GM21447 (cell line): Measurements from ENCODE around the gene CTXND1.
A peak's percentile ranks its signal among the peaks of the same experiment; 100 is the strongest.
"Not testable (repeated sequence)": the region's sequence is repeated elsewhere in the genome, so short reads cannot be mapped to it uniquely, and the experiment has no call there.

ENCODE experiments used
- ATAC-seq: cut with Tn5 transposase; IDR thresholded peaks from one replicate; pipeline ENCODE4 v1.9.1; 2021; ENCODE audit not compliant: unreplicated experiment

The CTXND1 gene

DNA sequence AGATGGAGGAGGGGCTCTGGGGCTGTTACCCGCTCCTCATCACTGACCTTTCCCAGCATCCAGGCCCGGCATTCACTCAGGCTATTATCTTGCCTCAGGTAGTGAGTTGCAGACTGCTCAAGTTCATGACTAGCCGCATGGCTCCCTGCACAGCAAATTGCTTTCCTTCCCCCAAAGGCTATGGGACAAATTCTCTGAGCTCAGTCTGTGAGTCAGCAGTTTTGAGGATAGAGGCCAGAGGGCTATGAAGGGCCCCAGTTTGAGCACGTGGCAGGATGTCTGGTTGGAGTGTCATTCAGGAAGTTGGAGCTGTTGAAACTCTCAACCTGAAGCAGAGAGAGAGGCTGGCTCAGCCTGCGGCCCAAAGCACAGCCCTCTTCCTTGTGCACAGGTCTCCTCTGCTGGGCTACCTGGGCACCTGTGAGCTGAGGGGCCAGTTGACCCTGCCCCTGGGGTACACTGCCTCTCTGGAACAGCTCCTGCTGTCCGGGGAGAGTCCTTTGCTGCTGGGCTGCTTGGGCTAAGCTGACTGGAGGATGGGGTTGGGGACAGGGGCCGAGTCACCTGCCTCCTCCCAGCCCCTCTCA lies 91.3 kb downstream of the CTXND1 start:
- peak; percentile 82 for ATAC-seq

DNA sequence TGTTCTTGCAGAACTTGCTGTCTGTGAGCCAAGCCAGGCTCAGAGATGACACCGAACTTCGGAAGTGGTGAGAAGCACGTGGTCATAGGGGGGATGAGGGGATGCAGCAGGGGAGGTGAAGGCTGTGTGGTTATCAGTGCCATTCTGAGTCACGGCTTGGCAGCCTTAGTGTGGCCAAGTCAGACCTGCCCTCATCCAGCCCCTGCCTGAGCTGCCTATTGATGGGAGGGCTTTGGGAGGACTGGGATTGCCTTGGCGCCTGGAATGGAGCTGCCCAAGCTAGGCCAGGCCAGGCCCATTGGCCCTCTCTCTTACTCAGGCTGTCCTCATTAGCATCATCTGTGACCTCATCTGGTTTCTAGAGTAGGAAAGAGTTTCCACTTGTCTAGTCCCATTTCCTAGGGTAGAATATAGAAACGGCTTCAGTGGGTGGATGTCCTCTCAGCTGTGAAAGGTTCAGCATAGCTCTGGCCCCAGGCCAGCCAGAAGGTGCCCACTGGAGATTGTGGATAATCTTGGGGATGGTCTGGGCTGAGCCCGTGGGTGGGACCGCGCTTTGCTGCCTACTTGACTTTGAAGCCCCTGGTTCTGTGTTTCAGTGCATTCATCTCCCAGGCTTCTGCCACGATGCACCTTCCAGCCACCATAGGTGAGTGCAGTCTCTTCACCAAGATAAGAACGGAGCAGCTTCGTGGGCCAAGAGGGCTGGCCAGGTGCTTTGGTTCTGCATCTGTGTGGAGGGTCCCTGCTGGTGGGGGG lies 92.0 kb downstream of the CTXND1 start:
- ATAC-seq: no peak

DNA sequence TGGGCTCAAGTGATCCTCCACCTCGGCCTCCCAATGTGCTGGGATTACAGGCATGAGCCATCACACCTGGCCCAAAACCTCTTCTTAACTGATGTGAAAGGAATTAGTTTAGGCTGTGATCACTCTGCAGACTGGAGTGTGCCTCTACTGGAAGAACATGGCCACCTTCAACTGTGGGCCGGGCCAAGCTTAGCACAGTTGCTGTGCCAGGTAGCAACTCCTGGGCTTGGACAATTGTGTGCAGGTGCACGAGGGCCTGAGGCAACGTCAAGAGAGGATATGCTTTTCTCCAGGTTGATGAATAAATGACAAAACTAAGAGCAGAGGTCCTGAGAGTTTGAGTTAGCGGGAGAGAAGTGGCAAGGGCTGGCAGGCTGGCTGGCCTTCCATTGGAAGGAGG lies 92.7 kb downstream of the CTXND1 start:
- ATAC-seq: no peak

DNA sequence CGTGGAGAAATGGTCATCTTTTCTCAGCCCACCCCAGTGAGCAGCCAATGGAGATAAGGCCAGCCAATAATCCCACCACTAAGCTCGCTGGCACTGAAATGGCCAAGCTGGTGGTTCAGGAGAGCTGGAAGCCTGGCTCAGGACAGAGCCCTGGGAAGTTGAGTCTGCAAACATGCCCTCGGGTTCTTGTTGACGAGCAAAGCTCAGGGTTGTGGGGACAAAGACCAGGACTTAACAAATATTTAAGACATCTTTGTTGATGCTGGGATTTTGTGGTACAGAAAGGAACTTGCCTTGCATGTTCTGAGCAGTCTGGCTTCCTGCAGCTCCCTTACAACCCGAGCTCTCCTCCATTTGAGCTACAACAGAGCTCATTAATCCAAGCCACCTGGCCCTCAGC lies 94.8 kb downstream of the CTXND1 start:
- ATAC-seq: no peak

DNA sequence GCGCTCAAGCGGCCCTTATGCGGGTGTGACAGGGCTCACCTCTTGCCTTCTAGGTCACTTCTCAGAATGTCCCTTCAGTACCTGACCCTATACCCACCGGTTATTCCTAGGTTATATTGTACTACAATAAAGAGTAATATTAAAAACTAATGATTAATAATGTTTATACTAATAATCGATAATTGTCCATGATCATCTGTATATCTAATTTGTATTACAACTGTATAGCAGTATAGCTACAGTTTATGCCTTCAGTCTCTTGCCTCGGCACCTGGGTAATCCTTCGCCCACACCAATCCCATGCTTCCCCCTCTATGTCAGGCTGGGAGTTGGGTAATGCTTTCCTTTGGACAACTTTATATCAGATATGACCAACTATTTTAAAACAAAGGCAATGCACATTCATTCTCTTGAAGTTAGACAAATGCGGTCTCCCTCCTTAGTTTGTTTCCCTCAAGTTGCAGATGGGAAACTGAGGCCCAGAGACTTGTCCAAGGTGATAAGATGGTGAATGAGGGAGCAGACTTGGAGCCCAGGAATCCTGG lies 95.8 kb downstream of the CTXND1 start:
- ATAC-seq: no peak

DNA sequence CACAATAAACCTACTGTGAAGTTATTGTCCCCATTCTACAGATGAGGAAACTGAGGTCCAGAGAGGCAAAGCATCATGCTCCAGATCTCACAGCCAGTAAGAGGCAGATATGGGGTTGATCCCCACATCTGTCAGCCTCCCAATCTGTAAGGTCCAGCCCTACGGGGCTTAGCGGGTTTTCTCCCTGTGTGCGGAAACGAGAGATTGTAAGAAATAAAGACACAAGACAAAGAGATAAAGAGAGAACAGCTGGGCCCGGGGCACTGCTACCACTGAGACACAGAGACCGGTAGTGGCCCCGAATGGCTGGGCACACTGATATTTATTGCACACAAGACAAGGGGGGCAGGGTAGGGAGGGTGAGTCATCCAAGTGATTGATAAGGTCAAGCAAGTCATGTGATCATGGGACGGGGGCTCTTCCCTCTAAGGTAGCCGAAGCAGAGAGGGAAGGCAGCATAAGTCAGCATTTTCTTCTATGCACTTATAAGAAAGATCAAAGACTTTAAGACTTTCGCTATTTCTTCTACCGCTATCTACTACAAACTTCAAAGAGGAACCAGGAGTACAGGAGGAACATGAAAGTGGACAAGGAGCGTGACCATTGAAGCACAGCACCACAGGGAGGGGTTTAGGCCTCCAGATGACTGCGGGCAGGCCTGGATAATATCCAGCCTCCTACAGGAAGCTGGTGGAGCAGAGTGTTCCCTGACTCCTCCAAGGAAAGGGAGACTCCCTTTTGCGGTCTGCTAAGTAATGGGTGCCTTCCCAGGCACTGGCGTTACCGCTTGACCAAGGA lies 96.4 kb downstream of the CTXND1 start:
- ATAC-seq: not testable (repeated sequence)

DNA sequence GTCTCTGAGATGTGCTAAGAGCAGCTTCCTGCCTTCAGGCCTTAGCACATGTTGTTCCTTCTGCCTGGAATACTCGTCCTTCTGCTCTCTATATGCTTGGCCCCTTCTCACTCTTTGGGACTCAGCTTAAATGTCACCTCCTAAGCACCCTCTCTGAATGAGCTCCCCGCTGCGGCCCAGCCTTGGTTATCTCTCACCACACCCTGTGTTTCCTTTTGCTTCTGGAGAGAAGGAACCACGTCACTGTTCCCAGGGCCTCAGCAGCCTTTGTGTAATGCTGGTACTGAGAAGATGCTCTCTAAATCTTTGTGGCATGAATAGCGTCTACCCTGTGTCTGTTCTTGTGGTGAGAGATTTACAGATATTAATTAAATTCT lies 97.0 kb downstream of the CTXND1 start:
- no peak for ATAC-seq

DNA sequence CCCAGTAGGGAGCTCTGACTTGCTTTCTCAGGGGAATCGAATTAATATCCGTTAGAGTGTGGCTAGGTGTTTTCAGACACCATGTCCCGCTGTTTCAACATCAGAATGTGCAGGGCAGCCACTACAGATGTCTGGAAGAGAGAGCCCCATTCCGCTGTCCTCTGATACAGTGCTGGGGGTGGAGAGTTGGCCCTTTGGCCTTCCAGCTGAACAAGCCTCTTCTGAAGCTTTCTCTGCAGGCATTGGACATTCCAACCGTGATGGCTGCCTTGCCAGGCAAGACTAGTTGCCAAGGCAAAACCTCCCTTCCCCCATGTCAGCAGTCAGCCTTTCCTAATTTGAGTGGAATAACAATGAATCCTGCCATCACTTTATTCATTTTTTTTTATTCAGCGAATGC lies 97.7 kb downstream of the CTXND1 start:
- no peak for ATAC-seq

DNA sequence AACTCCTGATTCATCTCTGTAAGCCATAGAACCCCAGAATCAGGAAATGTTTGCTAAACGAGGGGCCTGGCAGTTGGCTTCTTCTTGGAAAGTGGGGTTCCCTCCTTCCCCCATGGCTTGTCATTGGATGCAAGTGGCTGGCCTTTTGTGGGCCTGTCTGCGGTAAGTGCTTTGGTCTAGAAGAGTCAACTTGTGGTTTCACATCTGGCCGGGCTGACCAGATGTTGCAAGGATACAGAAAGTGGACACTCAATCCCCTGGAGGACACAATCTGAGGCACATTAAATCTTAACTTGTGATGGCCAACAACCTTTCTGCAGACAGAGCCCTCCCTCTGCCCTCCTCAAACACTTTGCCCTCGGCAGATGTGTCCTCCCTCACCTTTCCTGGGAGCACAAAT lies 98.1 kb downstream of the CTXND1 start:
- ATAC-seq: no peak

DNA sequence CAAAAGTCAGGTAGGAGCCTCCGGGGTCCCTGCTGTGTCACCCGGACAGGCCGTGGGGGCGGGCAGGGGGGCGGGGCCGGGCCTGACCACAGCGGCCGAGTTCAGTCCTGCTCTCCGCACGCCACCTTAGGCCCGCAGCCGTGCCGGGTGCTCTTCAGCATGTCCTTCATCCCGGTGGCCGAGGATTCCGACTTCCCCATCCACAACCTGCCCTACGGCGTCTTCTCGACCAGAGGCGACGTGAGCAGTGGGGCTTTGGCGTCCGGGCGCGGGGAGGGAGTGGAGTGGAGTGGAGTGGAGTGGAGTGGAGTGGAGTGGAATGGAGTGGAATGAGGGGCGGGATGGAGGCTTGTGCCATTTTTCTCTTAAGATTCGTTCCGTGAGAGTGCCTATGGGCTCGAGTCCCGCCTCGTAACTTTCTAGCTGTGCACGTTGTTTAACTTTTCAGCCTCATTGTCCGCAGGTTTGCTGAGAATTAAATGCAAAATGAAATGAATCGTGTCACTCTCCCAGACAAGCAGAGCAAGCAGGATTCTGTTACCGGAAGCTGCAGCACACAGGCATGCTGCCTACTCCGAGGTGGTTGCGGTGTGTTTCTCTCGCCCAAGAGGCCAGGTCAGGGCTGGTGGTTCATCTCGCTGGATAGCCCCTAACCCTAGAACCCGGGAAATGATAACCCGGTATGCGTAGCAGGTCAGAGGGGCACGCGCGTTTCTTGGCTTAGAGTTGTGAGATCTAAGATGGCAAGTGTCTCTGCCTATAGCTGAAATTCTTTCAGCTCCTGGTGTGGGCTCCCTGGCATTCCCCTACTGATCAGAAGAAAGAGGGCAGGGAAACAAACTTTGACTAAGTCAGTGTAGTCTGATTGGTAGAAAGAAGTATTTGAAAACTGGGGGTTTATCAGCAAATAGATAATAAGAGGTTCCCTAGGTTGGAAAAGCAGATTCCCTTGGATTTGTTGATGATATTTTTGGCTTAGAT lies 98.8 kb downstream of the CTXND1 start, which contains the start of gene FAH:
TSS of gene FAH (plus strand) at position 104 of the 981 bp plus-strand sequence. CDS start at position 160, 56 bp downstream.
- ATAC-seq: peak; percentile 58

DNA sequence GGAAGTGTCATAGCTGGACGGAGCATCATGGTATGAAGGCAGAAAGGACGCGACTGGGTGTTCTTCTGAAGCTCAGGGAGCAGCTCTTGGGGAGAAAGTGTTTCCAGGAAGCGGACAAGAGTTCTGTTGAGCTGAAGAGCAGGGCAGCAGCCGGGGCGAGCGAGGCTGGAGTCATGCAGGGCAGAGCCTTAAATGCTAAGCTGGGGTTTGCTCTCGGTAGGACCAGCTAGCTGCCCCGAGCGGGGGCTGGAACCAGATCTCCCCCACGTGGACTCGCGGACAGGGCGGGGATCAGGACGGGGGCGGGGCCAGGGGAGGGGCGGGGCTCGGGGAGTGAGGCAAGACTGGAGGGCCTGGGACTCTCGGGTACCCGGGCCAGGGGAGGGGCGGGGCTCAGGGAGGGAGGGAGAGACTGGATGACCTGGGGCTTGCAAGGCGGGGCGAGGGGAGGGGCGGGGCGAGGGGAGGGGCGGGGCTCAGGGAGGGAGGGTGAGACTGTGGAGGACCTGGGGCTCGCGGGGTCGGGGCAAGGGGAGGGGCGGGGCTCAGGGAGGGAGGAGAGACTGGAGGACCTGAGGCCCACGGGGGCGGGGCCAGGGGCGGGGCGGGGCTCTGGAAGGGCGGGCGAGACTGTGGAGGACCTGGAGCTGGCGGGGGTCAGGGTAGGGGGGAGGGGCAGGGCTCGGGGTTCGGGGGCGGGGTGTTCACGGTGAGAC lies 99.7 kb downstream of the CTXND1 start:
- peak; percentile 48 for ATAC-seq

DNA sequence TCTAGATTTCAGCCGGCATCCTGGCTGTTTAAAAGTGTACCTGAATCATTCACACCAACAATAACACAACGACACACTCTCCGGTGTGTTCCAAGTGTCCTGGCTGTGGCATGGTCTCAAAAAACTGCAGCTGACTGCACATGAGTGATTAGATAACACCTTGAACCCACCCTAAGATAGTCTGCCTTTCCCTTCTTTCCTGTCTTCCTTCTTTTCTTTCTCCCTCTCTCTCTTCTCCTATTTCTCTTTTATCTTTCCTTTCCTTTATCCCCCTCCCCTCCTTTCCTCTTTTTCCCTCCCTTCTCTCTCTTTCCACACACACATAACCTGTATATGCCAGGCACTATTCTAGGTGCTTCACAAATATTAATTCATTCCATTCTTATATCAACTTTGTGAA lies 100.4 kb downstream of the CTXND1 start:
- ATAC-seq: no peak

DNA sequence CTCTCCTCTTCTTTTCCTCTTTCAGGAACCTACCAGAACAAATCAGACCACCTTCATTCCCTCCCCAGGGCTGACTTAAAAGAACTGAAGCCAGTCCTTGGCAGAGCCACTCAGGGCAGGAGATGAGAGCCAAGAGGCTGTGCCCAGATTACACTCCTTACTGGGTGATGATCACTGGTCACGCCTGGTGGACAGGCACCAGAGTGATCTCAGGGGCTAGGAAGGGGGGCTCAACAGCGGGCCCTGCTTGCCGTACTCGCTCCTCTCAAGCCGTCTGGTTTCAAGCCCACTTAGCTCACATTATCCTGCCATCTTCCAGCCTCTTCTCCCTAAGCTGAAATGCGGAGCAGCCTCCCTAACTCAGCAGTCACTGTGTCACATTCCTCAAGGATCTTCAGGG lies 100.9 kb downstream of the CTXND1 start:
- no peak for ATAC-seq
